ENCODE results near the gene ZBP1.

- TF ChIP-seq POLR2AphosphoS5 (IDR thresholded peaks at IDR 0.05) = no peak
- no peak for TF ChIP-seq POLR2A (IDR thresholded peaks at IDR 0.05)
Observed at GRCh38 chr20:57589123-57589727, 31.0 kb downstream of the ZBP1 start.

All from breast epithelium (tissue), 3 donors.